Activated effector memory CD4-positive, alpha-beta T cell treated with Interleukin-2 at 50 U/mL for 16 hours (primary cell): ENCODE measurements around the gene RMI2.

Experiments used
- DNase-seq: peaks from one replicate; pipeline ENCODE4 v3.0.0-alpha.2; 2020

RMI2 gene

DNA sequence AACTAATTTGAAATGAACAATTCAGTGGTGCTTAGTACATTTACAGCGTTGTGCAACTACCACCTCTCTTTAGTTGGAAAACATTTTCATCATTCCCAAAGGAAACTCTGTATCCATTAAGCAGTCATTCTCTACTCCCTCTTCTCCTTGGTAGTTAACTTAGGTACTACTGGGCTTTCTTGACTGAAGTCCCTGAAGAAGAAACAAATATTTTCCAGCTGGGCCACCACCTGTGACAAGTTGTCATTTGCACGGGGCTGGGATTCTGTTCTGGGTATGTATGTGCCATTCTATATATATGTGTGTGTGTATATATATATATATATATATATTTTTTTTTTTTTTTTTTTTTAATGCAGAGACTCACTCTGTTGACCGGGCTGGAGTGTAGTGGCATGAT lies 15.4 kb upstream of the RMI2 start:
- DNase-seq: no peak

DNA sequence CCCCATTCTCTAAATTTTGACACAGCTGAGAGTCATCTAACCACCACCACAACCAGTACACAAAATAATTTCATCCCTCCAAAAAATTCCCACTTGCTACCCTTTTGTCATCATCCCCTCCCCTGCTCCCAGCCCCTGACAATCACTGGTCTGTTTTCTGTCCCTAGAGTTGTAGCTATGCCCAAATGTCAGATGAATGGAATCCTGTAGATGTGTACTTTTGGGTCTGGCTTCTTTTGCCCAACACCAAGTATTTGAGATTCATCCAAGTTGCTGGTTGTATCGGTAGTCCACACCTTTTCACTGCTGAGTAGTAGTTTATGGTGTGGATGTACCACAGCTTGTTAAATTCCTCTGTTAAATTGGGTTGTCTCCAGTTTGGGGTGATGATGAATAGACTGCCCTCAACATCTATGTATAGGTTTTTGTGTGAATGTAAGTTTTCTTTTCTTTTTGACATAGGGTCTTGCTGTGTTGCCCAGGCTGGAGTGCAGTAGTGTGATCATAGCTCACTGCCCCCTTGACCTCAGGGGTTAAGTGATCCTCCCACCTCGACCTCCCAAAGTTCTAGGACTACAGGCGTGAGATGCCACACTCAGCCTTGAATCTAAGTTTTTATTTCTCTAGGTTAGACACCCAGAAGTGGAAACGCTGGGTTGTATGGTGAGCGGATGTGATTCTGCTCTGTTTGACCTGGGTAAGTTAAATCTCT lies 14.6 kb upstream of the RMI2 start:
- DNase-seq: no peak

DNA sequence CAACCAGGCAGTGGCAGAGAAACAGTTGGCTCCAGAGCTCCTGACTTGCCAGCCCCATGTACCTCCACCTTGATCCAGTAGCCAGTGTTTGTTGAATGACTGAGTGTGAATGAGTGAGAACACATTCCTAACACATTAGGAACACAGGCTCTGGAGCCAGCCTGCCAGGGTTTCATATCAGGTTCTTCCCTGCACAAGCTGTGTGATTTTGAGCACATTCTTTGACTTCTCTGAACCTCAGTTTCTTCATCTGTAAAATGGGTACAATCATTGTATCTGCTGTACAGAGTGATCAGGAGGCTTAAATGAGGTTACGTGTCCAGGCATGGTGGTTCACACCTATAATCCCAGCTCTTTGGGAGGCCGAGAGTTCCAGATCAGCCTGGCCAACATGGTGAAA lies 13.3 kb upstream of the RMI2 start:
- no peak for DNase-seq

DNA sequence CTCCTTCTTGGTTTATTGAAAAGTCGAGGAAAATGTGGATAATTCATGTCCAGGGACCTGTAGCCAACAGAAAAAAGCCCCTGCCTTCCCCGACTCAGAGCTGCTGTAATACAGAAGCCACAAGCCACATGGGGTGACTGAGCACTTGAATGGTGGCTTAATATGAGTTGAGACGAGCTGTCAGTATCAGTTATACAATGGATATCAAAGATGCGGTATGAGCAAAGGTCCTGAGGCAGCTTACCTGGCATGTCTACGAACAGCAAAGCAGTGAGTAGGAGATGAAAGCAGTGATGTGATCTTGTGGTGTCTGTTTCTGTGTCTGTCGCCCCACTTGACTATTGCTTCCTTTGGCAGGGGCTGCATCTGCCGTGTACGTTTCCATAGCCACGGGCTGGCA lies 12.2 kb upstream of the RMI2 start:
- DNase-seq: no peak

DNA sequence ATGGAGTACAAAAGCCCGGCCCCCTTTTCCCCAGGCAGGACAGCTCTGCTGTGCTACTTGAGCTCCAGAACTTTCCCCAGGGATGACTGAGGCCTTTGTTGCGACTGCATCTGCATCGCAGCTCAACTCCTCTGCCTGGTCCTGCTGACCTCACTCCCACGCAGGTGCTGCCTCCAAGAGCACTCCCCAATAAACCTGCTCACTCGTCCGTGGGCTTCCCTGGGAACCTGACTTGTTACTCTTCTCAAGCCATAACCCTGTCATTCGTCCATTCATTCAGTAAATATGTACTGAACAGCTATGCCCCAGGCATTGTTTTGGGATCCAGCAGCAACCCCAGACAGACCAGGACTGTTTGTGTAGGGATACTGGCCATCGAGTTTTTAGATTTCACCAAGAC lies 11.6 kb upstream of the RMI2 start:
- no peak for DNase-seq

DNA sequence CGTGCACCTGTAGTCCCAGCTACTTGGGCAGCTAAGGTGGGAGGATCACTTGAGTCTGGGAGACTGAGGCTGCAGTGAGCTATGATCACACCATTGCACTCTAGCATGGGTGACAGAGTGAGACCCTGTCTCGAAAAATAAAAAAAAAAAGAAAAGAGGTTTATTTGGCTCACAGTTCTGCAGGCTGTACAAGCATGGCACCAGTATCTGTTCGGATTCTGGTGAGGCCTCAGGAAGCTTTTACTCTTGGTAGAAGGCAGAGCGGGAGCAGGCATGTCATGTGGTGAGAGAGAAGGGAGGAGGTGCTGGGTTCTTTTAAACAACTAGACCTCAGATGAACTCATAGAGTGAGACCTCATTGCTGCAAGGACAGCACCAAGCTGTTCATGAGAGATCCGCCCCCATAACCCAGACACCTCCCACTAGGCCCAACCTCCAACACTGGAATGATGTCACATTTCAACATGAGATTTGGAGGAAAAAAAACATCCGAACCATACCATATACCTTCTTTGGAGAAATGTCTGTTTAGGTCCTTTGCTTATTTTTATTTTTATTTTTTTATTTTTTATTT lies 10.3 kb upstream of the RMI2 start:
- no peak for DNase-seq

DNA sequence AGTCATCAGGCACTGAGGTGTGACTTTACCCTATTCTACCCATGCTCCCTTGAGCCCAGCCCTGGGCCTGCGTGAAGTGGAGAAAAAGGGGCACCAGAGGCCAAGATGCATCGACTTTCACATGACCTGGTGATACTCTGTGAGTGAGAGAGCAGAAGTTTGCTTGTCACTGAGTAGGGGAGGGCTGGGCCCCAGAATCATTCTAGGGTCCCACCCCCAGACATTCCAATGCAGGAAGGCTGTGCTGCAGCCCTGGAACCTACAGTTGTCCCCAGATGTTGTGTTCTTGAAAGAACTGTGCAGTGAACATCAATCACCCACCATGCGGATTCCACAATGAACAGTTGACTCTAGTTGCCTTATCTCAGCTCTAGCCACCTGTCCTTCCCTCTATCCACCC lies 6.2 kb upstream of the RMI2 start:
- DNase-seq: no peak

DNA sequence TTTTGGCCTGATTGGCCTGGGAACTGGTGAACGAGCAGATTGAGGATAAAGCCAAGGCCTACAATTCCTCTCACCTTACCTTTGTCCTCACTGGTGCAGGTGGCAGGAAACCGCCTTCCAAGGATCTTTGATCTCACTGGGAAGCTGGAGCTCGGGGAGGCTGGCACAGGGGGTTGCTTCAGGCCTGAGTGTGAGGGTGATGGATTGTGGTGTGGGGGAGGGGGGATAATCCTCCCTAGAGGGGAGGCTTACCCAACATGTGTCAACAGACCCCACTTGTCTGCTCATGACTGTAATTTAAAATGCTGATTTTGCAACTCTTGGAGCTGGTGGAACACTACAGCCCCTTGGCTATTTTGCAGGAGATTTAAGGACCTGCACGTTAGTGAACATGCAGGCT lies 4.5 kb upstream of the RMI2 start:
- DNase-seq: no peak

DNA sequence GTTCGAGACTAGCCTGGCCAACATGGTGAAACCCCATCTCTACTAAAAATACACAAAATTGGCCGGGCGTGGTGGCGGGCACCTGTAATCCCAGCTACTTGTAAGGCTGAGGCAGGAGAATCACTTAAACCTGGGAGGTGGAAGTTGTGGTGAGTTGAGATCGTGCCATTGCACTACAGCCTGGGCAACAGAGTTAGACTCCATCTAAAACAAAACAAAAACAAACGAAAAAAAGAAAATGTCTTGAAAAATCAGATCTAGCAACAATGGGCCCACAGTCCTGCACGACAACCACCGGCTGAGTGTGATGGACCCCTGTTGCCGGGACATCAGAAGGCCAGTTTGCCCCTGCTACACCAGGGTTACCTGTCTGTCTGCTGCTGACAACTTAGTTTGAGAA lies 3.9 kb upstream of the RMI2 start:
- no peak for DNase-seq

DNA sequence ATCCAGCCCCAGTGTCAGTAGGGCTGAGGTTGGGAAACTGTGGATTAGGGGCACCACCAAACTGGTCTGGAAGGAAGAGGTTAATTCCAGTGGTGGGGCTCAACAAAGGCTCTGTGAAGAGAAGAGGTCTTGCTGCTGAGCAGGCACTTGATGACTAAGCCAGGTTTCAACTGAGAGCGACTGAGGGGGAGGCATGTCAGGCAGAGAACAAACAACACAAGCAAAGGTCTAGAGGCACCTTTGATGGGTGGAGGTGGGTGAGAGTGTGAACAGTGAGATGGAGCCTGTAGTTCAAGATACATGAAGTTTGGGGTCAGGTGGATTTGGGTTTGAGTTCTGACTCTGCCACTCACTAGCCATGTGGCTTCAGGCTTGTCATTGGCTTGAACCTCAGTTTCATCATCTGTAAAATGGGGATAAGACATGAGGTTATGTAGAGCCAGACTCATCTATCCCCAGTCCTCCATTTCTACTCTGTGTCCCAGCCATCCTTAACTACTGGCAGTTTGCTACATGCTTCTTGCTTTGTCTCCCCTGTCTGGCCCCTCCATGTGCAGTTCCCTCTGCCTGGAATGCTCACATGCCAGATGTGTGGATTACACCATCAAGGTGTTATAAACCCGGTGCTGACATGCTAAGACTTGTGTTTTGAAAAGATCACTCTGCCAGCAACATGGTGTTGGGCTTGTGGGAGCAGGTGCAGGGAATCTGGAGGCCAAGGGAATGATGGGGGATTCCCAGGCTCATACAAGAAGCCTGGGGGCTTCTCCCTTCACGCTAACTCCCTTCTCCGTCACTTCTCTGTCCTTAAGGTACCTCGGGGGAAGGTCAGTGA lies 3.0 kb upstream of the RMI2 start:
- no peak for DNase-seq

DNA sequence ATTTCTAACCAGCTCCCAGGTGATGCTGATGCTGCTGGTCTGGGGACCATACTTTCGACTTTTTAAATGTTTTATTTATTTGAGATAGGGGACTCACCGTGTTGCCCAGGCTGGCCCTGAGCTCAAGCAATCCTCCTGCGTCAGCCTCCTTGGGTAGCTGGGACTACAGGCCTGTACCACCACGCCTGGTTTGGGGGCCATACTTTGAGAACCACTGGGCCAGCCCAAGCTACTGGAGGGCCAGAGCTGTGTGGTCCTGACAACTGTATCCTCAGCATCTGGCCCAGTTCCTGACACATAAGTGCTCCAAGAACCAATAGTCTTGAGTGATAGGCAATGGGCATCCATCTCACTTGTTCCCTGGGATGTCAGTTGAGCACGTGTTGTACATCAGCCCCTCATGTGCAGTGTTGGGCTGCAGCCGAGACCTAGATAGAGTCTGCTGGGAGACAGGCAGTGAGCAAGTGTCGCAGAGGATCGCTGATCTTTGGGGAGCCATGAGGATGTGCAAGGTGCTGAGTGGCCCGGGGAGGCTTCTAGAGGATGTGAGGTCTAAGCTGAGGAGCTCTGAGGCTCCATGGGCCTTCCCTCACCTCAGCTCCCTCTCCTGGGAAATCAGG lies 1.6 kb downstream of the RMI2 start:
- no peak for DNase-seq

DNA sequence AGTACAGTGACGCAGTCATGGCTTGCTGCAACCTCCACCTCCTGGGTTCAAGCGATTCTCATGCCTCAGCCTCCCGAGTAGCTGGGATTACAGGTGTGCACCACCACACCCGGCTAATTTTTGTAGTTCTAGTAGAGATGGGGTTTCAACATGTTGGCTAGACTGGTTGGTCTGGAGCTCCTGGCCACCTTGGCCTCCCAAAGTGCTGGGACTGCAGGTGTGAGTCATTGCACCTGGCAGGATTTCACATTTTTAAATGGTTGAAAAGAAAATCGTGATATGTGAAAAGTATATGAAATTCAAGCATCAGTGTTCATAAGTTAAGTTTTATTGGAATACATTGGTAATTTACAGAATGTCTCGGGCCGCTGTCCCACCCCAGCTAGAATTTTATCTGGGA lies 2.6 kb downstream of the RMI2 start:
- no peak for DNase-seq

DNA sequence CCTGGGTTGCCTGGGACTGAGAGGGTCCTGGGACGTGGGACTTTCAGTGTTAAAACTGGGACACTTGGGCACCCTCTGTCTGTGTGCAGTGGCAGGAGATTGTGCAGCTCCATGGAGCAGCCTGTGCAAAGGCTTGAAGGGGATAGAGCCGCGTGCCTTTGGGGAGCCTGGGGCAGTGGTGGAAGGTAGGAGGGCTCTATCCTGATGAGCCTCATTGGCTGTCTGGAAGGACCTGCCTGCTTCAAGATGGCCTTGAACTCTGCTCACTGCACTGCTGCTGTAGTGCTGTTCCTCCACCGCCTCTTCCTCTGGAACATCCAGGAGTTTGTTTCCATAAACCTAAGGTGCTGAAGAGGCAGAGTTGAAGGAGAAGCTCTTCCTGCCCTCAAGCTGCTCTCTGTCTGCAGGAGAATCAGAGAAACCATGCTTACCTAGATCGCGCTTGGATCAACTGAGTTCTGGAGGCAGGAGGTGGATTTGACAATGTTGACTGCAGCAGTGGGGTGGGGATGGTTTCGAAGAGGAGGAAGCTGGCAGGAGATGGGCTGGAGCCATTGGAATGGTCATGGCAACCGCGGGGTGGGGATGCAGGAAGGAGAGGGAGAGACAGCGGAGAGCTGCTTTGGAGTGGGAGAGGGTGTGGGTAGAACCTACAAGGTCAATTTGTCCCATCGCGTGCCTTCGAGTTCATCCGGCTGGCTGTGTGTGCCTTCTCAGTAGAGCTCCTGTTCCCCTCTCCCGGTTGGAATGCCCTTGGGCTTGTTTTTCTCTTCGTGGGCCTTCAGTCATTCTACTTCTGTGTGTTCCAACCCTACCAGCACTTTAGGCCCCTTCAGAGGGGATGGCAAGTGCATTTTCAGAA lies 3.7 kb downstream of the RMI2 start:
- DNase-seq: no peak

DNA sequence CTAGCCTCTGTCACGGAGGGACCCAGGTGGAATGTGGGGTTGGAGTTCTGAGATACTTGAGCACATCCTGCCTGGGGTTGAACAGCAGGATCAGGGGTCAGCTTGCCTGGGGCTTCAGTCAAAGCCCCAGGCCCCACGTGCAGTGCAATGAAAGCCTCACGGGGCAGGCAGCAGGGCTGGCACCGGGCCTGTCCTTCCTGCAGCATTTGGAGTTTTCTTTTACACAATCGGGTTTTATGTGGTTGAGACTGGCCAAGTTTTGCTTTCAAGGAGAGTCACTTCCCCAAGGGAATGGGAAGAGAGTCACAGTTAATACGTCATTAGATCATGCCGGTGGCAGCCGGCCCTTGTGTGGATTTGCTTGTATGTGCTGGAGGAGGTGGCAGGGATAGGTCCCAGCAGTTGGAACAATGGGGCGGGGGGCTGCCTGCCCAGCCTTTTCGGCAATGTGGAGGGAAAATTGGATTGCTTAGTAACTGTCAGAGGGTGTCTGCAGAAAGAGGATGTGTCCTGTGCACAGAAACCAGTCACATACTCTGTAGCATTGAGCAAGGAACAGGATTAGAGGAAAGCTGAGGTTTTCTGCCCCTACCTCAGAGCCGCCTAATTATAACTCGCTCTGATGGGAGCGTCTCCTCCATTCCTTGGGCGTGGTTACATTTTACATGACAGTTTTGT lies 4.5 kb downstream of the RMI2 start:
- no peak for DNase-seq

DNA sequence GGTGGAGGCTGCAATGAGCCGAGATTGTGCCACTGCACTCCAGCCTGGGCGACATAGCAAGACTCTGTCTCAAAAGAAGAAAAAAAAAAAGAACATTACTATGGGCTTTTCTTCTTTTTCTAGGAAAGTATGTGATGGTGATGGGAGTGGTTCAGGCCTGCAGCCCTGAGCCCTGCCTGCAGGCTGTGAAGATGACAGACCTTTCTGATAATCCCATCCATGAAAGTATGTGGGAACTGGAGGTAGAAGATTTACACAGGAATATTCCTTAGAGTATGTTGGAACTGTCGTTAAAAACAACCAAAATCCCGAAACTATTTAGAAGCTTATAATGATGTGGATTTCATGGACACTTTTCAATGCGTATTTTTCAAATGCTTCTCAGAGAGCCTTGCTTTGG lies 5.3 kb downstream of the RMI2 start:
- no peak for DNase-seq

DNA sequence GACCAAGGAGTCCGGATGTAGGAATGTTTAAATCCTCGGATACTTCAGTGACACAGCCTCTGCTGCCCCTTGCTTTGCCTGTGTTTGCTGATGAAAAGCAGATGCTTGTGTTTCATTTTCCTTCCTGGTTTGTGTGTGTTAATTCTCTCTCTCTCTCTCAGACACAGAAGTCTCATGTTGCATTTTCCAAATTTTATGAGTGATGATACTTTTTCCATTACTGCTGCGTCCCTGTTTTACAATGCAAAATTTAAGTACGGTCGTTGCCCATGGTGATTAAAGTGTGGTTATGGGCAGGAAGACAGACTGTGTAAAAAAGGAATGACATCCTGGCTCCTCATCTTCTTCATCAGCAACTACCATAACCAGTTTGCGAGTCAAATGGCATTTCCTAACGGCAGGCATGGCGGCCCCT lies 5.7 kb downstream of the RMI2 start:
- DNase-seq: no peak

DNA sequence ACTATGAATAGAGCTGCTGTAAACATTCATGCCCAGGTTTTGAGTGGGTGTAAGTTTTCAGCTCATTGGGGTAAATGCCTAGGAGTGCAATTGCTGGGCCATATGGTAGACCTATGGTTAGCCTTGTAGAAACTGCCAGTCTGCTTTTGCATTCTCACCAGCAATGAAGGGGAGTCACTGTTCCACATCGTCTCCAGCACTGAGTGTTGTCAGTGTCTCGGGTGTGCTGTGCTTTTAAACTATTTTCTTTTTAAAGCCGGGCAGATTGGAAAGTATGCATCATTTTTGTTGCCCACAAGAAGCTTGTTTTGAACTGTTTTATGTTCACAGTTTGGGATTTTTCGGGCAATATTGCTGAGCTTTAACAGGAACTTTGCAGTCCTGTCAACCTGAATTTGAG lies 7.9 kb downstream of the RMI2 start:
- no peak for DNase-seq

DNA sequence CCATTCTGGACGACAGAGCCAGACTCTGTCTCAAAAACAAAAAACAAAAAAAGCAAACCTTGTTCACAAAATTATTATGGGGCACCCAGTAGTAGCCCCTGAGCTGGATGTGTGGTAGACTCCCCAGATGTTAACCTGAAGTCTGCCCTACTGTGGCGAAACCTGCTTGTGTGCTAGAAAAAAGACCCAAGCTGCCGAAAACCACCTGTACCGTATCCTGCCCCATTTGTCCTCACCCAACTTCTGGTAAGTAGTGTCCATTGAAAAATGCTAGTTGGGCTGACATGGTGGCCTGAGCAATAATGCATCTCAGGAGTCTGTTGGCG lies 9.1 kb downstream of the RMI2 start:
- no peak for DNase-seq

DNA sequence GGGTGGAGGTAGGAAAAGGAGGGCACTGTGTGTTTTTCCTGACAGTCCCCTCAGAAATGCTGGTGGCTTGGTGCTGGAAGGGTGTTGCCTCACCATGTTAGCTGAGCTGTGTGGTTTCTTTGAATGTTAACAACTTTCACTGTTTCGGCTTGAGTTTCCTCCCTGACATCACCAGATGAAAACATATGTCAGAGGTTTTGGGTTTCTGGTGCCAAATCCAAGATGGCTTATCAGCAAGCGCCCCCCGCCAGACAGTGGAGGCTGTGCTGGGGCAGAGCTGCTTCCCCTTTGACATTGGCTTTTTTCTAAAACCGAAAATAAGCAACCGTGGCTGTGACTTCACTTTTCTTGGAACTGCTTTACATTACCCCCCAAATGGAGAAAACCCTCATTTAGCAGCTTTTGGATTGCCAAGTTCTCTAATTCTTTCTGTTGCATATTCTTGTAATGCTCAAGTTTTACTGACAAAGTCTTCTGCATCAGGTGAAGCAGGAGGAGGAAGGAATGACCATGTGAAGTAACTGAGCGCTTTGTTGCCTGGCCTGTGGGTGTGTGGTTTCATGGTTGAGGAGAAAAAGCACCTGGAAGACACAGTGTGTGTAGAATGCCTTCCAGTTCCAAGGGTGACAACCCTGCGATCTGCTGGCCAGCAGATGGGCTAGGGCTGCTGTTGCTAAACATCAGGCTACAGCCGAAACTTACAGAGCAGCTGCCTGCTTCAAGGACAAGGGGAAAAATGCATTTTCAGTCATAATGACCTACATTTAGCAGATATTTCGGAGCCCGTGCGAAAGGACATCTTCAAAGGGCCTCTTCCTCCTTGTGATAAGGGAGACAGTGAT lies 9.7 kb downstream of the RMI2 start:
- peak; percentile 46 for DNase-seq

DNA sequence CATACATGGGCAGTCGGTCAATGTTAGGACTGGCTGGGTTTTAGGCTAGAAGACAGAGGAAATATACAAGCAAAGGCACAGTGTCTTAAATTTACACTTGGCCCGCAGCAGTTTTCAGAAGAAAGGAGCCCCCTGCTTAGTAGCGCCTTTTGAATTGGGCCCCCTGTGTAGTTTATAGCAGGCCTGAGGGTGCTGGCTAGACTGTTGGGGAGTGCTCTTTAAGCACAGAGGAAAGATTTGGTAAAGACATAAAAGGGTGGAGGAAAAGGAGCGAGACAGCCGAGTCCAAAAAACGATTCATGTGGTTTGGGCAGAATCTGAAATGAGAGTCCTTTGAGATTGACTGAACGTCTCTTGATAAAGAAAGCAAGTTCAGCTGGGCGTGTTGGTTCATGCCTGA lies 10.6 kb downstream of the RMI2 start:
- no peak for DNase-seq

DNA sequence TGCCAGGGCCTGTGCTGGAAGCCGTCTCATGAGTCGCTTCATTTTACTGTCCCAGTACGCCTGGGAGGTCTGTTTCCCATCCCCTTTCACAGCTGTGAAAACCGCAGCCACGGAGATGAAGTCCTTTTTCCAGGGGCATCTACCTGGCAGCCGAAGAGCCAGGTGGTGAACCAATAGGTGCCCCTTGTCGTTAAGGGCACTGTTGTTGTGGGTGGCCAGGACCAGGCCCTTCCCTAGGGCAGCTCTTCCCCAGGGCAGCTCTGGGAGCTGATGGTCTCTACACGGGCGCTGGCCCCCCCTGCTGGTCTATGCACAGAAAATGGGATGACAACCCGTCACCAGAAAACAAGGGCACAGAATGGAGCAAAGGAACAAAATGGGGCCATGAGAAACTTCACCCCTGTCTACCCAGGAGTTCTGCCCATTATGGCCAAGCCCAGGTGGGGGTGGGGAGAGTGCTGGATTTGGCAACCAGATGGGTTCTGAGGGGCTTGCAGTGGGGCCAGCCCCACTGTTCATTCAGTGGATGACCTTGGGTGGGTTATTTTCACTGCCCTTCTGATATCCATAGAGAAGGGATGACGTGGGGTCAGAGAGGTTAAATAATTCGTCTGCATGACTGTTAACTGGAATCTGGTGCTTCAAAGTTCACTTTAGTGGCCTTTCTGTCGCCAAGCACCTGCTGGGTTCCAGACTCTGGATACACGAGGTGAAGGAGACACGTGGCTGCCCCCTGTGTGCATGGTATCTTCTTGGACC lies 11.5 kb downstream of the RMI2 start:
- peak; percentile 30 for DNase-seq
